GM23338 (cell line): ENCODE measurements around the gene GFAP.

Experiments used
- CTCF ChIP-seq, 2 experiments: fragments of 200-600 bp in 1 of 2; sonication (generic) in 1 of 2; conservative IDR thresholded peaks; 2 replicates each; pipeline versions ENCODE4 v1.5.1 to v1.6.1; 2016 to 2017; ENCODE audit warnings: antibody characterized with exemption in 2 of 2, low read depth in 2 of 2, mild to moderate bottlenecking in 2 of 2, moderate library complexity in 1 of 2
- EZH2 ChIP-seq: fragments of 200-600 bp; sonication (generic); IDR thresholded peaks from one replicate; pipeline ENCODE4 v1.8.0; 2017; ENCODE audit warnings: antibody characterized with exemption, mild to moderate bottlenecking, low read depth; ENCODE audit not compliant: unreplicated experiment
- ZNF331 ChIP-seq: fragments of 250-450 bp; sonication (Bioruptor Pico); IDR thresholded peaks from 2 replicates; pipeline ENCODE4 v1.5.0; 2020; ENCODE audit warnings: low read depth, mild to moderate bottlenecking, moderate library complexity

DNA sequence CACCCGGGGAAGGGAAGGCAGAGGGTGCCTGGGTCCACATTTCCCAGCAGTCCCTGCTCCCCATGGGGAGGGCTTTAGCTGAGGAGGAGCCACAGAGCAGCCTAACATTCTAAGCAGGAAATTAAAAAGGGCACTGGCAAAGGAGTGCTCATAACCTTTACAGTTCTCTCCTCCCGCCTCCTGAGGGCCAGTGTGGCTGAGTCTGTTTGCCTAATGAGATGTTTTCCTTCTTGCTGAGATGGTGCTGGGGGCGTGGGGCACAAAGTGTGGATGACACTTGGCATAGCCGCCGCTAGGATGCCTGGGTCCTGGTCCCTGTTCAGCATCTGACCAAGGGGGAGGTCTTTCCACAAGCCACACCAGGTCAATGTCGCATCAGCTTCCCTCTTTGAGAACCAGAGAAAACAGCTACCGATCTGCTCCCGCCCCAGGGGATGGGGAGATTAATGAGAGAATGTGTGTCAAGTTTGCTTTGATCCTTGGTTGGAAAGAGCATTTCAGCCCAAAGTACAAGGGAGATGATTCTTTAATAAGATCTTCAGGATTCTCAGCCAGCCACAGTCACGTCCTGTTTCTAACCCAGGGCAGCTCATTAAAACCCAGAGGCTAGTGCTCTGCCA lies 26.5 kb upstream of the GFAP start:
- TF ChIP-seq EZH2 (no peak), ZNF331 (CRISPR knock-in tag) (no peak), CTCF (conservative IDR thresholded peaks at IDR 0.05; ENCODE audit: low read depth in 2 of 2) (no peak)
